WERI-Rb-1 (cell line): ENCODE measurements around the gene ZNF319.

Experiments
- DNase-seq: peaks from one replicate; pipeline ENCODE4 v3.0.0-alpha.2; 2020
- H3K27ac ChIP-seq: fragments of 250-450 bp; sonication (Bioruptor Pico); 2 replicates; pipeline ENCODE4 v1.5.1; 2020; ENCODE audit warnings: mild to moderate bottlenecking, moderate library complexity
- H3K27me3 ChIP-seq: fragments of 250-450 bp; sonication (Bioruptor Pico); 2 replicates; pipeline ENCODE4 v1.5.1; 2021; ENCODE audit warnings: mild to moderate bottlenecking, low read depth, moderate library complexity; ENCODE audit not compliant: insufficient read depth, severe bottlenecking
- H3K36me3 ChIP-seq: fragments of 250-450 bp; sonication (Bioruptor Pico); 2 replicates; pipeline ENCODE4 v1.5.1; 2020; ENCODE audit warnings: mild to moderate bottlenecking, moderate library complexity
- H3K4me3 ChIP-seq: 2 replicates; pipeline ENCODE4 v1.5.1; 2011; ENCODE audit warnings: low read depth, mild to moderate bottlenecking, control low read depth, low read length
- H3K9me3 ChIP-seq: fragments of 250-450 bp; sonication (Bioruptor Pico); 2 replicates; pipeline ENCODE4 v1.5.1; 2021; ENCODE audit warnings: mild to moderate bottlenecking, moderate library complexity; ENCODE audit not compliant: severe bottlenecking
- CTCF ChIP-seq: IDR thresholded peaks from 2 replicates; pipeline ENCODE4 v1.5.1; 2011; ENCODE audit warnings: low read depth, mild to moderate bottlenecking, control low read depth, inconsistent platforms, low read length

Gene ZNF319

DNA sequence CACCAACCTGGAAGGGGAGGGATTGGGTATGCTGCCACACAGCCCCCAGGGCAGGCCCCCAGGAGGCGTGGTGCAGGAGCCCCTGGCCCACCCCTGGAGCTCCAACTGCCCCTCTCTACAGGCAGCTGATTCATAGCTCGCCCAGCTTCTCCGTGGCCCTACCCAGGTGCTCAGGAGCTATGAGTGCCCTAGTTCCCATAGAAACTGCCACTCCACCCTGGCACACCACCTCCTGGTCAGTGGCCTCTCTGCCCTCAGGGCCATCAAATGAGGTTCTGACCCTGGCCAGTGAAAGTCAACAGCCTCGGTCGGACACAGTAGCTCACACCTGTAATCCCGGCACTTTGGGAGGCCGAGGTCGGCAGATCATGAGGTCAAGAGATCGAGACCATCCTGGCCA, 47.6 kb downstream of the ZNF319 start:
- H3K4me3 ChIP-seq = no peak overlapping the region
- no peak for DNase-seq
- no peaks in the 10 kb centered on the region for H3K36me3 ChIP-seq
- TF ChIP-seq CTCF = no peak
- H3K27me3 ChIP-seq = no peaks in the 10 kb centered on the region
- no peak overlapping the region for H3K27ac ChIP-seq
- no peaks in the 10 kb centered on the region for H3K9me3 ChIP-seq

DNA sequence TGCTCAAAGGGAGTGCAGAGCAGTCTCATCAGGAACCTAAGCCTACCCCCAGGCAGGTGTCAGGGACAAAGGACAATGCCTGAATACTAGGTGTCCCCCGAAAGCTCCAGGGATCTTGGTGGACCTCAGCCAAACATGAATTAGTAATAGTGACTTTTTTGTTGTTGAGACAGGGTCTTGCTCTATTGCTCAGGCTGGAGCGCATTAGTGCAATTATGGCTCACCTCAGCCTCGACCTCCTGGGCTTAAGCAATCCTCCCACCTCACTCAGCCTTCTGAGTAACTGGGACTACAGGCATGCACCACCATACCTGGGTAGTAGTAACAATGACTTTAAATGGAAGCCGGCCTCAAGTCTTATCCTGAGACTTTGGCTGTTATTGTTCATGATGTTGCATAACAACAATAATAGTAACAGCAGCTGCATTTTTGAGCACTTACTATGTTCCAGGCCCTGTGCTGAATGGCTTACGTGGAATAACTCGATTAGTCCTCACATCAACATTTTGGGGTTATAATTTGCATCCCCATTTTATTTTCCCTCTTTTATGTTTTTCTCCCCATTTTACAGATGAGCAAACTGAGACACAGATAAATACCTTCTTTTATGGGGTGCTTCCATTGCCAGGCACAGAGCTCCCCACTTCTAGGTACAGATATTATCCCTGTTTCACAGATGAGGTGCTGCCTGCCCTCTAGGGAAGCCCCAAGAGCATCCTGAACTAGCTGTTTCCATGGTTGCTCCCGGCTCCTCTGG, 49.1 kb downstream of the ZNF319 start:
- DNase-seq = no peak
- no peaks in the 10 kb centered on the region for H3K9me3 ChIP-seq
- H3K4me3 ChIP-seq = no peak overlapping the region
- no peak for TF ChIP-seq CTCF
- no peaks in the 10 kb centered on the region for H3K36me3 ChIP-seq
- H3K27ac ChIP-seq = no peak overlapping the region
- H3K27me3 ChIP-seq = no peaks in the 10 kb centered on the region

GRCh38 chr16:57950382-57950781, 50.1 kb downstream of the ZNF319 start:
- H3K27me3 ChIP-seq = no peaks in the 10 kb centered on the region
- H3K4me3 ChIP-seq = no peak overlapping the region
- TF ChIP-seq CTCF = no peak
- no peaks in the 10 kb centered on the region for H3K36me3 ChIP-seq
- H3K27ac ChIP-seq = no peak overlapping the region
- H3K9me3 ChIP-seq = no peaks in the 10 kb centered on the region
- DNase-seq = no peak

GRCh38 chr16:57949595-57950238, 50.8 kb downstream of the ZNF319 start:
- TF ChIP-seq CTCF = no peak

DNA sequence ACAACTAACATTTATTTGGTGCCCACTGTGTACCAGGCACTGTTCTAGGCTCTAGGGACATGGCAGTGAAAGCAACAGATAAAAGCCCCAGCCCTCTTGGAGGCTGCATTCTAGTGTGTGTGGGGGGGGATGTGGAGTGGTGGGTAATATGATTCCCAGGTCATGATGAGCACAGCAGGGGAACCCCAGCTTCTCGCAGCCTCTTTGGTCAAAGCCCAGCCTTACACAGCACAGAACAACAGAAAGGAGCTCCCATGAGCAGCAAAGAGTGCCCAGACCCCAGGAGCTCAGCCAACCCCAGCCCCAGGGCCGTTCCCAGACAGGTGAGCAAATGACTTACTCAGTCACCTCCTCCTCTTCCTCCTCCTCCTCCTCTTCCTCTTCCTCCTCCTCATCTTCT, 51.5 kb downstream of the ZNF319 start:
- Histone ChIP-seq H3K9me3 (no peaks in the 10 kb centered on the region), H3K36me3 (no peaks in the 10 kb centered on the region), H3K27ac (no peak overlapping the region), H3K27me3 (no peaks in the 10 kb centered on the region), H3K4me3 (no peak overlapping the region)
- TF ChIP-seq CTCF = no peak
- no peak for DNase-seq

More at GRCh38 chr16:57949595-57950238, 50.8 kb downstream of the ZNF319 start:
- no peak for DNase-seq
- Histone ChIP-seq H3K9me3 (no peaks in the 10 kb centered on the region), H3K27me3 (no peaks in the 10 kb centered on the region), H3K36me3 (no peaks in the 10 kb centered on the region), H3K4me3 (no peak overlapping the region), H3K27ac (no peak overlapping the region)

DNA sequence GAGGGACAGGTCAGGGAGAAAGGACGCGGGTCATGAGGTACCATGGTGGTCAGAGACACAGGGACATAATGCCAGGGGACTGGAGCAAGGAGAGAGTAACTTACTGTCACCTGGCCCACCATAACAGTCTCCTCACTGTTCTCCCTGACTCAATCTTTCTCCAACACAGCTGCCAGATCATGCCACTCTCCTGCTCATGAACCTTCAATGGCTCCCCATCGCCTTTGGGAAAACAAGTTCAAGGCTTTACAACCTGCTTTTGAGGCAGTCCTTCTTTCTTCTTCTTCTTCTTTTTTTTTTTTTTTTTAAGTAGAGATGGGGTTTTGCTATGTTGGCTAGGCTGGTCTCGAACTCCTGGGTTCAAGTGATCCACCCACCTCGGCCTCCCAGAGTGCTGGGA, 52.4 kb downstream of the ZNF319 start:
- Histone ChIP-seq H3K27me3 (no peaks in the 10 kb centered on the region), H3K36me3 (no peaks in the 10 kb centered on the region), H3K4me3 (no peak overlapping the region), H3K9me3 (no peaks in the 10 kb centered on the region), H3K27ac (no peak overlapping the region)
- DNase-seq = no peak
- TF ChIP-seq CTCF = no peak
